Measurements from ENCODE around the gene CHP2. TPM values are rescaled to one million over a fixed set of nuclear protein-coding genes. Genes with fewer than 3 reads are reported as not detected.

The CHP2 gene
- total RNA-seq: 0.24 and 1.3 TPM in 2 replicates

GRCh38 chr16:23754594-23755483 is at the start of gene CHP2:
Gene CHP2, plus strand, starts transcription at chr16:23755026. Its CDS starts 24 bp downstream, at chr16:23755050.

GRCh38 chr16:23712976-23713375 is 41.9 kb upstream of the CHP2 start, which contains the start of gene ERN2:
Gene ERN2, minus strand, starts transcription at chr16:23713222. Its CDS starts 35 bp downstream, at chr16:23713187.

Other genes with a start within 250 kb of the CHP2 start
- 9.2 and 19.5 TPM in 2 replicates for gene GGA2, start 244.5 kb upstream of the CHP2 start, total RNA-seq
- gene EARS2, start 197.7 kb upstream of the CHP2 start, total RNA-seq: 62.4 and 89.5 TPM in 2 replicates
- 54.6 and 76.4 TPM in 2 replicates for gene UBFD1, start 197.3 kb upstream of the CHP2 start, total RNA-seq
- gene NDUFAB1, start 158.7 kb upstream of the CHP2 start, total RNA-seq: 77.8 and 91.6 TPM in 2 replicates
- gene PALB2, start 113.7 kb upstream of the CHP2 start, total RNA-seq: 8.9 and 14.3 TPM in 2 replicates
- gene DCTN5, start 113.6 kb upstream of the CHP2 start, total RNA-seq: 33.0 and 48.7 TPM in 2 replicates
- gene PLK1, start 76.1 kb upstream of the CHP2 start, total RNA-seq: 1.9 and 6.0 TPM in 2 replicates
- gene ERN2, start 41.8 kb upstream of the CHP2 start, total RNA-seq: 0.21 and 0.48 TPM in 2 replicates
- 0.21 TPM in 1 of 2 replicates, not detected in the other for gene PRKCB, start 81.0 kb downstream of the CHP2 start, total RNA-seq